Measurements from ENCODE around the gene GLA.

The GLA gene

GRCh38 chrX:101349193-101349562, 58.5 kb downstream of the GLA start:
- no peak for DNase-seq (ENCODE audit: low spot score)

GRCh38 chrX:101348452-101349192, 59.1 kb downstream of the GLA start, which contains the start of gene TIMM8A:
TIMM8A (minus strand) TSS chrX:101348742; CDS start chrX:101348664, 78 bp downstream.
- DNase-seq (ENCODE audit: low spot score): peak; percentile 52

- peak; percentile 0 for DNase-seq (ENCODE audit: low spot score)
Measured at GRCh38 chrX:101347859-101348451, 59.8 kb downstream of the GLA start.

Data from globus pallidus (tissue), 1 donor.